ENCODE data around the gene HNRNPUL1.
"Not testable (repeated sequence)": the region's sequence is repeated elsewhere in the genome, so short reads cannot be mapped to it uniquely, and the experiment has no call there.

Gene HNRNPUL1

GRCh38 chr19:41263850-41264580, at the start of gene HNRNPUL1:
TSS of gene HNRNPUL1 (plus strand) at chr19:41264372. CDS start at chr19:41264504, 132 bp downstream.
- DNase-seq (ENCODE audit: low spot score) = peak; percentile 100

- DNase-seq (ENCODE audit: low spot score) = no peak
Observed at GRCh38 chr19:41217741-41218140, 46.4 kb upstream of the HNRNPUL1 start.

- no peak for DNase-seq (ENCODE audit: low spot score)
Observed at GRCh38 chr19:41218249-41218614, 45.9 kb upstream of the HNRNPUL1 start.

GRCh38 chr19:41218615-41219507, 45.3 kb upstream of the HNRNPUL1 start, which contains the start of gene AXL:
TSS of gene AXL (plus strand) at chr19:41219223. CDS start at chr19:41219393, 170 bp downstream.
- DNase-seq (ENCODE audit: low spot score) = peak; percentile 67

GRCh38 chr19:41219924-41220567, 44.1 kb upstream of the HNRNPUL1 start:
- no peak for DNase-seq (ENCODE audit: low spot score)

GRCh38 chr19:41220811-41221210, 43.4 kb upstream of the HNRNPUL1 start:
- no peak for DNase-seq (ENCODE audit: low spot score)

GRCh38 chr19:41221514-41222205, 42.5 kb upstream of the HNRNPUL1 start:
- DNase-seq (ENCODE audit: low spot score) = no peak

- DNase-seq (ENCODE audit: low spot score) = no peak
Observed at GRCh38 chr19:41222240-41222639, 41.9 kb upstream of the HNRNPUL1 start.

GRCh38 chr19:41223431-41224234, 40.5 kb upstream of the HNRNPUL1 start:
- no peak for DNase-seq (ENCODE audit: low spot score)

- no peak for DNase-seq (ENCODE audit: low spot score)
Observed at GRCh38 chr19:41224632-41225031, 39.5 kb upstream of the HNRNPUL1 start.

- DNase-seq (ENCODE audit: low spot score) = no peak
Observed at GRCh38 chr19:41225238-41226052, 38.7 kb upstream of the HNRNPUL1 start.

- no peak for DNase-seq (ENCODE audit: low spot score)
Observed at GRCh38 chr19:41226053-41226873, 37.9 kb upstream of the HNRNPUL1 start.

- DNase-seq (ENCODE audit: low spot score) = no peak
Observed at GRCh38 chr19:41226874-41227390, 37.2 kb upstream of the HNRNPUL1 start.

- no peak for DNase-seq (ENCODE audit: low spot score)
Observed at GRCh38 chr19:41228486-41228885, 35.7 kb upstream of the HNRNPUL1 start.

GRCh38 chr19:41229338-41229737, 34.8 kb upstream of the HNRNPUL1 start:
- not testable (repeated sequence) for DNase-seq (ENCODE audit: low spot score)

- DNase-seq (ENCODE audit: low spot score) = no peak
Observed at GRCh38 chr19:41230067-41230857, 33.9 kb upstream of the HNRNPUL1 start.

GRCh38 chr19:41232686-41233085, 31.5 kb upstream of the HNRNPUL1 start:
- DNase-seq (ENCODE audit: low spot score) = no peak

GRCh38 chr19:41233748-41234240, 30.4 kb upstream of the HNRNPUL1 start:
- peak; percentile 42 for DNase-seq (ENCODE audit: low spot score)
